K562 (cell line): ENCODE results near the gene MAP4K1. TPM values are rescaled to one million over a fixed set of nuclear protein-coding genes. Genes with fewer than 3 reads are reported as not detected.

Experiments
- CCNT2 ChIP-seq: IDR thresholded peaks from 2 replicates; pipeline ENCODE4 v1.6.1; 2011; ENCODE audit warnings: borderline replicate concordance, low read depth, mild to moderate bottlenecking, moderate library complexity, mixed read lengths, low read length; ENCODE audit not compliant: insufficient read length; ENCODE audit errors: extremely low read depth
- ETS2 ChIP-seq: IDR thresholded peaks from 2 replicates; pipeline ENCODE4 v1.6.1; 2016; ENCODE audit warnings: borderline replicate concordance, missing genetic modification characterization, mild to moderate bottlenecking, moderate library complexity, missing compliant biosample characterization; ENCODE audit not compliant: poor library complexity, severe bottlenecking
- ID3 ChIP-seq, 2 experiments: fragments of 250-450 bp in 1 of 2; fragments of 450-650 bp in 1 of 2; sonication (Bioruptor Pico) in 1 of 2; IDR thresholded peaks; 2 replicates each; pipeline versions ENCODE4 v1.6.1 to v1.8.0; 2016 to 2021; ENCODE audit warnings: mild to moderate bottlenecking in 2 of 2, moderate library complexity in 2 of 2, missing compliant biosample characterization in 1 of 2, missing genetic modification characterization in 1 of 2
- MLLT1 ChIP-seq, 2 experiments: fragments of 450-650 bp; IDR thresholded peaks; 2 replicates each; pipeline ENCODE4 v1.6.1; 2016
- ZNF764 ChIP-seq: fragments of 250-450 bp; sonication (Bioruptor Pico); IDR thresholded peaks from 2 replicates; pipeline ENCODE4 v1.4.0; 2020; ENCODE audit warnings: low read depth, mild to moderate bottlenecking, moderate library complexity
- polyA plus RNA-seq, 8 experiments: library from polyadenylated mRNA; depleted of rRNA in 4 of 8; stranded (reverse) in 5 of 8; unstranded in 3 of 8; fragments of >200 nt; fragmentation: Nextera tagmentation in 2 of 8; fragmentation: Illumina TruSeq in 1 of 8; extraction: Ambion mirVana in 2 of 8; extraction: Trizol in 1 of 8; gene quantifications; 2 replicates each; pipeline versions ENCODE4 v1.2.1 to v1.2.3, GENCODE V29; 2011 to 2014; ENCODE audit warnings: inconsistent platforms in 1 of 8, missing spikeins in 1 of 8
- total RNA-seq, 7 experiments: library from RNA; depleted of rRNA in 6 of 7; stranded (reverse); fragments of >200 nt in 6 of 7; fragmentation: Illumina TruSeq in 2 of 7; extraction: Trizol in 2 of 7; gene quantifications; 2 replicates each; pipeline versions ENCODE4 v1.2.1 to v1.2.3, GENCODE V29; 2011 to 2021; ENCODE audit warnings: low replicate concordance in 1 of 7
- TF ChIP-seq, protein P1 (sequence below): fragments of 450-650 bp; IDR thresholded peaks from 2 replicates; pipeline ENCODE4 v1.6.1; 2016; ENCODE audit warnings: borderline replicate concordance

MAP4K1 gene
- total and polyA plus RNA-seq, 9 of the 15 experiments (the other 6 are each of a cell fraction or from before 2014, with no cell fraction given), result 0.14 to 3.2 (median 0.73) TPM; not detected in 1

DNA sequence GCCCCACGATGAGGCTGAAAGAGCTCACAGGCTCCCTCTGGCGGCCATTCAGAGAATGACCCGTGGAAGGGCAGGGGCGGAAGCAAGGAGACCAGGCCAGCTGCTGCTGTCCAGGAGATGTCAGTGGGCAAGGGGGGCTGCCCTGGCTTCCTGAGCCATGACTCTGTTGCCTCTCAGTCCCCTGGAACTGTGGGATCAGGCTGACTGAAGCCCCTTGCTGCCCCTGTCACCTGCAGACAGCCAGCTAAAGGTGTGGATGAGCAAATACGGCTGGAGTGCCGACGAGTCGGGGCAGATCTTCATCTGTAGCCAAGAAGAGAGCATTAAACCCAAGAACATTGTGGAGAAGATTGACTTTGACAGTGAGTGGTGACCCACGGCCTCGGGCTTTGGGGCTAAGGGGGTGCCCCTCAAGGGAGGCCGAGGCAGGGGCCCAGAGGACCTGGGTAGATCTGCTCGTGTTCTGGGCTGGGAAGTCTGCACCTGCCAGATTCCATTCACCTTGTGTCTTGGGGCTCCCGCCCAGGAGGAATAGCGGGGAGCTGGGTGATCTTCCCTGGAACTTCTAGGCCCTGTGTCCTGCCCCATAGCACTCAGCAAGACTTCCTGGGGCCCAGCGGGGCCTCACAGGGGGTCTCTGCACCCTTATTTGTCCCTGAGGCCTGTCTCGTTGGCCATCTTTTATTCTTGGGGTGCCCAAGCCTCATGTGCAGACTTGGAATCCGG, 17.2 kb upstream of the MAP4K1 start (continued):
- TF ChIP-seq MLLT1 (IDR thresholded peaks at IDR 0.05), result no peak
- TF ChIP-seq ID3 (CRISPR knock-in tag; IDR thresholded peaks at IDR 0.05), result no peak
- TF ChIP-seq ID3 (tag; IDR thresholded peaks at IDR 0.05), result no peak
- TF ChIP-seq ZNF764, result no peak
- no peak for TF ChIP-seq CCNT2
- TF ChIP-seq, protein P1, sequence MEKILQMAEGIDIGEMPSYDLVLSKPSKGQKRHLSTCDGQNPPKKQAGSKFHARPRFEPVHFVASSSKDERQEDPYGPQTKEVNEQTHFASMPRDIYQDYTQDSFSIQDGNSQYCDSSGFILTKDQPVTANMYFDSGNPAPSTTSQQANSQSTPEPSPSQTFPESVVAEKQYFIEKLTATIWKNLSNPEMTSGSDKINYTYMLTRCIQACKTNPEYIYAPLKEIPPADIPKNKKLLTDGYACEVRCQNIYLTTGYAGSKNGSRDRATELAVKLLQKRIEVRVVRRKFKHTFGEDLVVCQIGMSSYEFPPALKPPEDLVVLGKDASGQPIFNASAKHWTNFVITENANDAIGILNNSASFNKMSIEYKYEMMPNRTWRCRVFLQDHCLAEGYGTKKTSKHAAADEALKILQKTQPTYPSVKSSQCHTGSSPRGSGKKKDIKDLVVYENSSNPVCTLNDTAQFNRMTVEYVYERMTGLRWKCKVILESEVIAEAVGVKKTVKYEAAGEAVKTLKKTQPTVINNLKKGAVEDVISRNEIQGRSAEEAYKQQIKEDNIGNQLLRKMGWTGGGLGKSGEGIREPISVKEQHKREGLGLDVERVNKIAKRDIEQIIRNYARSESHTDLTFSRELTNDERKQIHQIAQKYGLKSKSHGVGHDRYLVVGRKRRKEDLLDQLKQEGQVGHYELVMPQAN, result no peak
- no peak for TF ChIP-seq ETS2
